Cardiac atrium fibroblast (primary cell): ENCODE results near the gene YLPM1. TPM values are rescaled to one million over a fixed set of nuclear protein-coding genes. Genes with fewer than 3 reads are reported as not detected.

Experiments used
- total RNA-seq: library from RNA; depleted of rRNA; stranded (reverse); fragments of >200 nt; gene quantifications from 2 replicates; pipeline ENCODE4 v1.2.3, GENCODE V29; 2015

Gene YLPM1, protein sequence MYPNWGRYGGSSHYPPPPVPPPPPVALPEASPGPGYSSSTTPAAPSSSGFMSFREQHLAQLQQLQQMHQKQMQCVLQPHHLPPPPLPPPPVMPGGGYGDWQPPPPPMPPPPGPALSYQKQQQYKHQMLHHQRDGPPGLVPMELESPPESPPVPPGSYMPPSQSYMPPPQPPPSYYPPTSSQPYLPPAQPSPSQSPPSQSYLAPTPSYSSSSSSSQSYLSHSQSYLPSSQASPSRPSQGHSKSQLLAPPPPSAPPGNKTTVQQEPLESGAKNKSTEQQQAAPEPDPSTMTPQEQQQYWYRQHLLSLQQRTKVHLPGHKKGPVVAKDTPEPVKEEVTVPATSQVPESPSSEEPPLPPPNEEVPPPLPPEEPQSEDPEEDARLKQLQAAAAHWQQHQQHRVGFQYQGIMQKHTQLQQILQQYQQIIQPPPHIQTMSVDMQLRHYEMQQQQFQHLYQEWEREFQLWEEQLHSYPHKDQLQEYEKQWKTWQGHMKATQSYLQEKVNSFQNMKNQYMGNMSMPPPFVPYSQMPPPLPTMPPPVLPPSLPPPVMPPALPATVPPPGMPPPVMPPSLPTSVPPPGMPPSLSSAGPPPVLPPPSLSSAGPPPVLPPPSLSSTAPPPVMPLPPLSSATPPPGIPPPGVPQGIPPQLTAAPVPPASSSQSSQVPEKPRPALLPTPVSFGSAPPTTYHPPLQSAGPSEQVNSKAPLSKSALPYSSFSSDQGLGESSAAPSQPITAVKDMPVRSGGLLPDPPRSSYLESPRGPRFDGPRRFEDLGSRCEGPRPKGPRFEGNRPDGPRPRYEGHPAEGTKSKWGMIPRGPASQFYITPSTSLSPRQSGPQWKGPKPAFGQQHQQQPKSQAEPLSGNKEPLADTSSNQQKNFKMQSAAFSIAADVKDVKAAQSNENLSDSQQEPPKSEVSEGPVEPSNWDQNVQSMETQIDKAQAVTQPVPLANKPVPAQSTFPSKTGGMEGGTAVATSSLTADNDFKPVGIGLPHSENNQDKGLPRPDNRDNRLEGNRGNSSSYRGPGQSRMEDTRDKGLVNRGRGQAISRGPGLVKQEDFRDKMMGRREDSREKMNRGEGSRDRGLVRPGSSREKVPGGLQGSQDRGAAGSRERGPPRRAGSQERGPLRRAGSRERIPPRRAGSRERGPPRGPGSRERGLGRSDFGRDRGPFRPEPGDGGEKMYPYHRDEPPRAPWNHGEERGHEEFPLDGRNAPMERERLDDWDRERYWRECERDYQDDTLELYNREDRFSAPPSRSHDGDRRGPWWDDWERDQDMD (N-terminal part only)
- total RNA-seq, result 15.7 and 23.3 TPM in 2 replicates

DNA sequence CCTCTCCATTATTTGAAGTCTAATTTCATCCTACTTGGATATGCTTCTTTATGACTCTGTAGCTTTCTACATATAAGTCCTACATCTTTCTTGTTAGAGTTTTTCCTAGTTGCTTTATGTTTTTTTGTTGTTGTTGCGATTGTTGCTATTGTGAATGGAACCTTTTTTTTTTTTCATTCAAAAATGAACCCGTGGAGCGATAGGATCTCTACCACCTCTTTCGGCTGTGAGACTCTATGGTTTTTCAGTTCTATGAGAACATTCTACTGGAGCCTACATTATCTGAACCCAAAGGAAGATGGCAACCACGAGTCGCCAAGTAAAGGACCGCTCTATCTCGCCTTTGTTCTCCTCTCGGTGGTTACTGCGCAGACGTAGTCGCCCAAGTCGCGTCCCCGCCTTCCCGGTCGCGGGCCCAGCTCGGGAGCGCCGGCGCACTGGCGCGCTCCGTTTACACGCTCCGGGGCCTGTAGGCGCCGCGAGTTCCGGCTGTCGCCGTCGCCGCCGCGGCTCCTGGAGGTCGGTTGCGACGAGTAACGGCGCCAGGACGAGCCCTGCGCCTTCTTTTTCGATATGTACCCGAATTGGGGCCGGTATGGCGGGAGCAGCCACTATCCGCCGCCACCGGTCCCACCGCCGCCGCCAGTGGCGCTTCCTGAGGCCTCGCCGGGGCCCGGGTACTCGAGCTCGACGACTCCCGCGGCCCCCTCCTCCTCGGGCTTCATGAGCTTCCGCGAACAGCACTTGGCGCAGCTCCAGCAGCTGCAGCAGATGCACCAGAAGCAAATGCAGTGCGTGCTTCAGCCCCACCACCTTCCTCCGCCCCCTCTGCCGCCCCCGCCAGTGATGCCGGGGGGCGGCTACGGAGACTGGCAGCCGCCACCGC lies at the start of gene YLPM1:
TSS of gene YLPM1 (plus strand) at position 400 of the 886 bp plus-strand sequence. CDS start at position 574, 174 bp downstream.

GRCh38 chr14:74875941-74876913 lies 113.1 kb downstream of the YLPM1 start, which contains the start of gene PROX2:
TSS of gene PROX2 (minus strand) at chr14:74876145. CDS start at chr14:74863834, 12,311 bp downstream.

GRCh38 chr14:74881431-74882102 lies 118.5 kb downstream of the YLPM1 start, which contains the start of gene DLST:
TSS of gene DLST (plus strand) at chr14:74881916. CDS start at chr14:74881954, 38 bp downstream.

Other genes with a start within 250 kb of the YLPM1 start
- gene LTBP2, start 151.1 kb upstream of the YLPM1 start, total RNA-seq, result 27.1 and 31.6 TPM in 2 replicates
- gene AREL1, start 50.2 kb upstream of the YLPM1 start, total RNA-seq, result 30.1 and 31.6 TPM in 2 replicates
- gene FCF1, start 50.2 kb upstream of the YLPM1 start, total RNA-seq, result 8.1 and 17.3 TPM in 2 replicates
- not detected in 2 replicates for gene PROX2, start 112.8 kb downstream of the YLPM1 start, total RNA-seq
- 47.8 and 48.9 TPM in 2 replicates for gene DLST, start 118.6 kb downstream of the YLPM1 start, total RNA-seq
- 0.18 and 2.4 TPM in 2 replicates for gene RPS6KL1, start 159.9 kb downstream of the YLPM1 start, total RNA-seq
- gene PGF, start 192.3 kb downstream of the YLPM1 start, total RNA-seq, result 12.8 and 43.1 TPM in 2 replicates
- gene EIF2B2, start 239.6 kb downstream of the YLPM1 start, total RNA-seq, result 25.1 and 35.5 TPM in 2 replicates